Trophoblast cell (in vitro differentiated cells and primary cell): ENCODE data around the gene DAAM2.

Experiments
- DNase-seq, 2 donors: peaks; one replicate each; pipeline ENCODE4 v3.0.0-alpha.2; 2016
- H2AFZ ChIP-seq: 2 replicates; pipeline ENCODE4 v1.6.1; 2013; ENCODE audit warnings: low read length, moderate library complexity, mild to moderate bottlenecking; ENCODE audit not compliant: insufficient read depth, poor library complexity
- H2AK5ac ChIP-seq: 2 replicates; pipeline ENCODE4 v1.6.1; 2013; ENCODE audit warnings: mild to moderate bottlenecking, low read length
- H2BK120ac ChIP-seq: 2 replicates; pipeline ENCODE4 v1.6.1; 2013; ENCODE audit warnings: low read length, mild to moderate bottlenecking, moderate library complexity; ENCODE audit not compliant: insufficient read depth, poor library complexity
- H2BK12ac ChIP-seq: 2 replicates; pipeline ENCODE4 v1.6.1; 2013; ENCODE audit warnings: mild to moderate bottlenecking, low read length, moderate library complexity
- H2BK5ac ChIP-seq: 2 replicates; pipeline ENCODE4 v1.6.1; 2013; ENCODE audit warnings: low read length, low read depth, moderate library complexity, mild to moderate bottlenecking; ENCODE audit not compliant: poor library complexity
- H3K14ac ChIP-seq: 2 replicates; pipeline ENCODE4 v1.6.1; 2013; ENCODE audit warnings: mild to moderate bottlenecking, low read length
- H3K18ac ChIP-seq: 2 replicates; pipeline ENCODE4 v1.6.1; 2013; ENCODE audit warnings: mild to moderate bottlenecking, low read length
- H3K23ac ChIP-seq: 2 replicates; pipeline ENCODE4 v1.6.1; 2013; ENCODE audit warnings: low read length
- H3K27ac ChIP-seq: 2 replicates; pipeline ENCODE4 v1.5.1; 2013; ENCODE audit warnings: low read depth, mild to moderate bottlenecking, inconsistent platforms, low read length, moderate library complexity
- H3K27me3 ChIP-seq: 2 replicates; pipeline ENCODE4 v1.6.1; 2013; ENCODE audit warnings: inconsistent platforms, mild to moderate bottlenecking, low read length, moderate library complexity; ENCODE audit not compliant: insufficient read depth
- H3K36me3 ChIP-seq, 2 experiments: 1 replicate in 1 of 2; 2 replicates in 1 of 2; pipeline ENCODE4 v1.6.1; 2013; ENCODE audit warnings: low read length in 2 of 2, mild to moderate bottlenecking in 2 of 2, moderate library complexity in 1 of 2; ENCODE audit not compliant: insufficient read depth in 2 of 2, control insufficient read depth in 1 of 2
- H3K4ac ChIP-seq: 2 replicates; pipeline ENCODE4 v1.6.1; 2013; ENCODE audit warnings: low read depth, mild to moderate bottlenecking, low read length, moderate library complexity
- H3K4me1 ChIP-seq, 2 experiments: 1 replicate in 1 of 2; 2 replicates in 1 of 2; pipeline ENCODE4 v1.6.1; 2013; ENCODE audit warnings: low read length in 2 of 2, mild to moderate bottlenecking in 2 of 2, moderate library complexity in 1 of 2; ENCODE audit not compliant: insufficient read depth in 2 of 2, control insufficient read depth in 1 of 2
- H3K4me2 ChIP-seq: 2 replicates; pipeline ENCODE4 v1.6.1; 2013; ENCODE audit warnings: inconsistent platforms, mild to moderate bottlenecking, low read length, moderate library complexity
- H3K4me3 ChIP-seq: 2 replicates; pipeline ENCODE4 v1.5.1; 2013; ENCODE audit warnings: mild to moderate bottlenecking, low read depth, low read length, inconsistent platforms
- H3K79me1 ChIP-seq: one replicate; pipeline ENCODE4 v1.6.1; 2013; ENCODE audit warnings: low read length
- H3K79me2 ChIP-seq: 2 replicates; pipeline ENCODE4 v1.6.1; 2013; ENCODE audit warnings: low read length, mild to moderate bottlenecking; ENCODE audit not compliant: control insufficient read depth, insufficient read depth, poor library complexity
- H3K9ac ChIP-seq: 2 replicates; pipeline ENCODE4 v1.6.1; 2013; ENCODE audit warnings: mild to moderate bottlenecking, low read length
- H3K9me3 ChIP-seq: 2 replicates; pipeline ENCODE4 v1.6.1; 2013; ENCODE audit warnings: low read depth, mild to moderate bottlenecking, control low read depth, inconsistent platforms, low read length; ENCODE audit not compliant: insufficient read depth
- H4K12ac ChIP-seq: 2 replicates; pipeline ENCODE4 v1.6.1; 2013; ENCODE audit warnings: low read depth, mild to moderate bottlenecking, low read length, moderate library complexity
- H4K8ac ChIP-seq: 2 replicates; pipeline ENCODE4 v1.6.1; 2013; ENCODE audit warnings: low read depth, mild to moderate bottlenecking, low read length, moderate library complexity
- H4K91ac ChIP-seq: one replicate; pipeline ENCODE4 v1.6.1; 2013; ENCODE audit warnings: low read depth, mild to moderate bottlenecking, low read length, moderate library complexity
- WGBS: extraction: QIAGEN DNeasy Blood & Tissue Kit; methylation state at CpG from one replicate; pipeline ENCODE4 v1.1.7; 2013; ENCODE audit warnings: missing lambda C conversion rate; ENCODE audit not compliant: insufficient read length, insufficient coverage; ENCODE audit errors: extremely low coverage; 5-methylcytosine and 5-hydroxymethylcytosine counted together

DAAM2 gene

GRCh38 chr6:39901116-39901655 is 109.0 kb downstream of the DAAM2 start:
- Histone ChIP-seq H2BK12ac (no peak overlapping the region), H4K8ac (no peak overlapping the region), H2AK5ac (no peak overlapping the region), H3K23ac (no peak overlapping the region), H3K4me2 (no peak overlapping the region), H3K14ac (no peak overlapping the region), H2AFZ (no peak overlapping the region), H3K79me2 (no peaks in the 10 kb centered on the region), H3K9ac (no peak overlapping the region), H4K12ac (no peak overlapping the region), H3K18ac (no peak overlapping the region), H3K4me1 (no peaks in the 10 kb centered on the region), H2BK120ac (no peak overlapping the region), H3K27ac (no peak overlapping the region), H2BK5ac (no peak overlapping the region), H3K4me3 (no peak overlapping the region), H3K36me3 (peaks cover 20 to 29% of the 10 kb centered on the region in 2 experiments), H4K91ac (no peak overlapping the region), H3K79me1 (no peaks in the 10 kb centered on the region), H3K9me3 (peaks cover 3% of the 10 kb centered on the region), H3K4ac (no peak overlapping the region), H3K27me3 (no peaks in the 10 kb centered on the region)
- no CpG with 5 or more reads among the region's 10 CpGs for whole genome bisulfite sequencing
- DNase-seq = no peak

GRCh38 chr6:39901670-39902069 is 109.5 kb downstream of the DAAM2 start:
- Histone ChIP-seq H3K36me3 (peaks cover 17 to 32% of the 10 kb centered on the region in 2 experiments), H4K91ac (no peak overlapping the region), H2AFZ (no peak overlapping the region), H2AK5ac (no peak overlapping the region), H3K79me1 (no peaks in the 10 kb centered on the region), H3K79me2 (no peaks in the 10 kb centered on the region), H2BK120ac (no peak overlapping the region), H3K27me3 (no peaks in the 10 kb centered on the region), H4K8ac (no peak overlapping the region), H2BK12ac (no peak overlapping the region), H3K4ac (no peak overlapping the region), H3K27ac (no peak overlapping the region), H3K14ac (no peak overlapping the region), H3K9me3 (peaks cover 3% of the 10 kb centered on the region), H3K4me2 (no peak overlapping the region), H3K4me1 (no peaks in the 10 kb centered on the region), H2BK5ac (no peak overlapping the region), H3K9ac (no peak overlapping the region), H4K12ac (no peak overlapping the region), H3K18ac (no peak overlapping the region), H3K4me3 (no peak overlapping the region), H3K23ac (no peak overlapping the region)
- no CpG with 5 or more reads among the region's 19 CpGs for WGBS
- no peak for DNase-seq

GRCh38 chr6:39902136-39902535 is 110.0 kb downstream of the DAAM2 start:
- H2BK120ac ChIP-seq = no peak overlapping the region
- WGBS = no CpG with 5 or more reads among the region's 2 CpGs
- H3K36me3 ChIP-seq = peaks cover 17 to 30% of the 10 kb centered on the region in 2 experiments
- H3K4me3 ChIP-seq = no peak overlapping the region
- H2AK5ac ChIP-seq = no peak overlapping the region
- DNase-seq = no peak
- H4K91ac ChIP-seq = no peak overlapping the region
- H3K18ac ChIP-seq = no peak overlapping the region
- H3K79me1 ChIP-seq = no peaks in the 10 kb centered on the region
- no peak overlapping the region for H3K23ac ChIP-seq
- H3K79me2 ChIP-seq = no peaks in the 10 kb centered on the region
- no peaks in the 10 kb centered on the region for H3K27me3 ChIP-seq
- no peak overlapping the region for H3K4me2 ChIP-seq
- H3K4ac ChIP-seq = no peak overlapping the region
- H4K12ac ChIP-seq = no peak overlapping the region
- H2AFZ ChIP-seq = no peak overlapping the region
- H3K14ac ChIP-seq = no peak overlapping the region
- H2BK12ac ChIP-seq = no peak overlapping the region
- H2BK5ac ChIP-seq = no peak overlapping the region
- H3K4me1 ChIP-seq = no peaks in the 10 kb centered on the region
- no peak overlapping the region for H3K9ac ChIP-seq
- no peak overlapping the region for H3K27ac ChIP-seq
- H4K8ac ChIP-seq = no peak overlapping the region
- H3K9me3 ChIP-seq = peaks cover 3% of the 10 kb centered on the region

- WGBS = no CpG with 5 or more reads among the region's 4 CpGs
- H3K23ac ChIP-seq = no peak overlapping the region
Measured at GRCh38 chr6:39902786-39903465, 110.8 kb downstream of the DAAM2 start.

More at GRCh38 chr6:39902786-39903465, 110.8 kb downstream of the DAAM2 start:
- Histone ChIP-seq H2BK12ac (no peak overlapping the region), H2BK5ac (no peak overlapping the region), H2AK5ac (no peak overlapping the region), H3K14ac (no peak overlapping the region), H2AFZ (no peak overlapping the region), H2BK120ac (no peak overlapping the region), H4K91ac (no peak overlapping the region), H3K79me2 (no peaks in the 10 kb centered on the region), H3K79me1 (no peaks in the 10 kb centered on the region), H3K4me3 (no peak overlapping the region), H3K9ac (no peak overlapping the region), H3K4me1 (no peaks in the 10 kb centered on the region), H3K36me3 (peaks cover 17 to 30% of the 10 kb centered on the region in 2 experiments), H3K4me2 (no peak overlapping the region), H3K18ac (no peak overlapping the region), H4K12ac (no peak overlapping the region), H4K8ac (no peak overlapping the region), H3K9me3 (peaks cover 3% of the 10 kb centered on the region), H3K4ac (no peak overlapping the region), H3K27ac (no peak overlapping the region), H3K27me3 (no peaks in the 10 kb centered on the region)
- no peak for DNase-seq
